NCI-H748 (cell line): ENCODE results near the gene PSRC1.

Source experiments
- DNase-seq: peaks from one replicate; lab custom pipeline; 2025; ENCODE audit not compliant: unreplicated experiment; lab: John Stamatoyannopoulos, UW

The PSRC1 gene

GRCh38 chr1:109248797-109249629 lies 33.9 kb downstream of the PSRC1 start, which contains the start of gene CELSR2:
CELSR2 (plus strand) TSS chr1:109249539; CDS start chr1:109250080, 541 bp downstream.
- DNase-seq, result peak; percentile 88

GRCh38 chr1:109248444-109248796 lies 34.5 kb downstream of the PSRC1 start:
- DNase-seq, result no peak

- DNase-seq, result no peak
Measured at GRCh38 chr1:109247401-109248365, 35.3 kb downstream of the PSRC1 start.

GRCh38 chr1:109246141-109246551 lies 36.8 kb downstream of the PSRC1 start:
- DNase-seq, result no peak

GRCh38 chr1:109243860-109244552 lies 38.9 kb downstream of the PSRC1 start:
- DNase-seq, result no peak

- DNase-seq, result no peak
Measured at GRCh38 chr1:109243221-109243620, 39.7 kb downstream of the PSRC1 start.

- DNase-seq, result no peak
Measured at GRCh38 chr1:109242387-109242786, 40.6 kb downstream of the PSRC1 start.

- no peak for DNase-seq
Measured at GRCh38 chr1:109241841-109242345, 41.1 kb downstream of the PSRC1 start.

GRCh38 chr1:109241344-109241743 lies 41.6 kb downstream of the PSRC1 start:
- no peak for DNase-seq

- DNase-seq, result peak; percentile 46
Measured at GRCh38 chr1:109240158-109241152, 42.5 kb downstream of the PSRC1 start.

- DNase-seq, result peak; percentile 58
Measured at GRCh38 chr1:109239409-109240068, 43.4 kb downstream of the PSRC1 start.

- DNase-seq, result no peak
Measured at GRCh38 chr1:109239047-109239408, 43.9 kb downstream of the PSRC1 start.

- DNase-seq, result no peak
Measured at GRCh38 chr1:109238382-109238781, 44.6 kb downstream of the PSRC1 start.

- no peak for DNase-seq
Measured at GRCh38 chr1:109237512-109237911, 45.4 kb downstream of the PSRC1 start.

GRCh38 chr1:109235137-109235536 lies 47.8 kb downstream of the PSRC1 start:
- no peak for DNase-seq

GRCh38 chr1:109231066-109231465 lies 51.9 kb downstream of the PSRC1 start:
- no peak for DNase-seq
